Measurements from ENCODE around the gene CD4. TPM values are rescaled to one million over a fixed set of nuclear protein-coding genes. Genes with fewer than 3 reads are reported as not detected.

CD4 gene
- total and polyA plus RNA-seq, 7 experiments from 2014 or later: 164 to 576 (median 256) TPM

GRCh38 chr12:6766651-6767349 lies 22.5 kb upstream of the CD4 start:
- H3K27me3 ChIP-seq (ENCODE audit: control insufficient read depth in 2 of 2, insufficient read depth in 2 of 2, low read length in 2 of 2): no peaks in the 10 kb centered on the region

GRCh38 chr12:6767353-6768319 lies 21.7 kb upstream of the CD4 start:
- peaks cover 5 to 54% (median 26%) of the 10 kb centered on the region in 5 donors for H3K27me3 Mint-ChIP-seq
- Histone ChIP-seq H3K4me1 (ENCODE audit: control insufficient read depth in 2 of 2, insufficient read depth in 2 of 2, low read length in 2 of 2) (peaks cover 7 to 33% of the 10 kb centered on the region in 2 donors), H3K9me3 (ENCODE audit: control insufficient read depth in 2 of 3, low read length in 3 of 3) (no peaks in the 10 kb centered on the region), H3K4me3 (ENCODE audit: low read length) (peak overlapping the region; percentile 51), H3K27ac (ENCODE audit: low read depth, low read length) (no peak overlapping the region), H3K27me3 (ENCODE audit: control insufficient read depth in 2 of 2, insufficient read depth in 2 of 2, low read length in 2 of 2) (no peaks in the 10 kb centered on the region), H3K36me3 (ENCODE audit: control insufficient read depth in 2 of 3, insufficient read depth in 3 of 3, low read length in 3 of 3) (no peaks in the 10 kb centered on the region)
- peaks cover 31 to 65% (median 47%) of the 10 kb centered on the region in 7 donors for H3K4me1 Mint-ChIP-seq
- POLR2A ChIA-PET: interaction anchor here (1.0 to 3.2 kb wide), 6 partner anchors 13 to 29 kb away, joined by 3 to 18 read pairs (median 12); partner anchors contain the start of genes CD4 and MLF2
- H3K36me3 Mint-ChIP-seq: peaks cover 0 to 3% (median 0%) of the 10 kb centered on the region in 5 donors
- peak overlapping the region in 6 of 9 donors; percentile 46 to 88 (median 66) for H3K27ac Mint-ChIP-seq
- peak overlapping the region; percentile 82 to 96 (median 88) for H3K4me3 Mint-ChIP-seq
- CTCF ChIA-PET: interaction anchor here (0.6 to 3.6 kb wide), 11 partner anchors 7 to 67 kb away, joined by 3 to 24 read pairs (median 6); partner anchors contain the start of genes CD4 and MLF2
- ATAC-seq (no peak), DNase-seq (no peak)
- intact Hi-C loops (cut with micrococcal nuclease): loop anchor here (1.0 to 10.0 kb wide), 3 partner anchors 12 to 187 kb away; partner anchors contain the start of gene PTPN6 (in 1 of the 2)
- H3K9me3 Mint-ChIP-seq: no peaks in the 10 kb centered on the region

More at GRCh38 chr12:6766651-6767349, 22.5 kb upstream of the CD4 start:
- peaks cover 27 to 58% (median 39%) of the 10 kb centered on the region in 7 donors for H3K4me1 Mint-ChIP-seq
- Histone ChIP-seq H3K27ac (ENCODE audit: low read depth, low read length) (no peak overlapping the region), H3K36me3 (ENCODE audit: control insufficient read depth in 2 of 3, insufficient read depth in 3 of 3, low read length in 3 of 3) (no peaks in the 10 kb centered on the region), H3K4me1 (ENCODE audit: control insufficient read depth in 2 of 2, insufficient read depth in 2 of 2, low read length in 2 of 2) (peaks cover 7 to 25% of the 10 kb centered on the region in 2 donors), H3K9me3 (ENCODE audit: control insufficient read depth in 2 of 3, low read length in 3 of 3) (no peaks in the 10 kb centered on the region), H3K4me3 (ENCODE audit: low read length) (peak overlapping the region; percentile 51)
- DNase-seq (peak in 7 of 9 donors; percentile 28 to 82 (median 44)), ATAC-seq (peak; percentile 83)
- CTCF ChIA-PET: interaction anchor here (0.6 to 3.6 kb wide), 11 partner anchors 8 to 68 kb away, joined by 3 to 24 read pairs (median 6); partner anchors contain the start of genes CD4 and MLF2
- POLR2A ChIA-PET: interaction anchor here (1.0 to 3.2 kb wide), 9 partner anchors 10 to 55 kb away, joined by 3 to 18 read pairs (median 6); partner anchors contain the start of genes CD4, COPS7A, GPR162 and MLF2
- peak overlapping the region; percentile 82 to 96 (median 88) for H3K4me3 Mint-ChIP-seq
- no peaks in the 10 kb centered on the region for H3K9me3 Mint-ChIP-seq
- peaks cover 5 to 46% (median 26%) of the 10 kb centered on the region in 5 donors for H3K27me3 Mint-ChIP-seq
- H3K36me3 Mint-ChIP-seq: peaks cover 0 to 2% (median 0%) of the 10 kb centered on the region in 5 donors
- intact Hi-C loops (cut with micrococcal nuclease): loop anchor here (1.0 to 10.0 kb wide), 4 partner anchors 13 to 188 kb away; partner anchors contain the start of genes MLF2 (in 1 of the 2) and PTPN6 (in 1 of the 2)
- H3K27ac Mint-ChIP-seq: peak overlapping the region in 6 of 9 donors; percentile 33 to 88 (median 66)

- Histone ChIP-seq H3K4me3 (ENCODE audit: low read length) (no peak overlapping the region), H3K27ac (ENCODE audit: low read depth, low read length) (no peak overlapping the region), H3K27me3 (ENCODE audit: control insufficient read depth in 2 of 2, insufficient read depth in 2 of 2, low read length in 2 of 2) (no peaks in the 10 kb centered on the region), H3K4me1 (ENCODE audit: control insufficient read depth in 2 of 2, insufficient read depth in 2 of 2, low read length in 2 of 2) (peaks cover 11 to 42% of the 10 kb centered on the region in 2 donors), H3K9me3 (ENCODE audit: control insufficient read depth in 2 of 3, low read length in 3 of 3) (no peaks in the 10 kb centered on the region), H3K36me3 (ENCODE audit: control insufficient read depth in 2 of 3, insufficient read depth in 3 of 3, low read length in 3 of 3) (no peaks in the 10 kb centered on the region)
- Mint-ChIP-seq H3K27me3 (peaks cover 5 to 59% (median 26%) of the 10 kb centered on the region in 5 donors), H3K9me3 (no peaks in the 10 kb centered on the region), H3K4me3 (peak overlapping the region in 6 of 10 donors; percentile 38 to 96 (median 78)), H3K4me1 (peaks cover 31 to 72% (median 47%) of the 10 kb centered on the region in 7 donors), H3K36me3 (peaks cover 0 to 3% (median 0%) of the 10 kb centered on the region in 5 donors), H3K27ac (peak overlapping the region in 2 of 9 donors; percentile 29 to 30)
- ATAC-seq (no peak), DNase-seq (no peak)
- ChIA-PET POLR2A (interaction anchor here (0.9 to 1.0 kb wide), 3 partner anchors 12 to 83 kb away, joined by 3 read pairs; partner anchors contain the start of genes CDCA3 and USP5), CTCF (interaction anchor here (0.6 to 3.6 kb wide), 2 partner anchors 14 to 53 kb away, joined by 3 to 24 read pairs; partner anchors contain the start of gene GPR162)
- intact Hi-C loops (cut with micrococcal nuclease): loop anchor here in 1 of 2 donors (10.0 kb wide), 1 partner anchor 186 kb away; the partner anchor contains the start of gene PTPN6
Measured at GRCh38 chr12:6768437-6768914, 20.9 kb upstream of the CD4 start.

- ChIA-PET CTCF (interaction anchor here (0.6 kb wide), 1 partner anchor 52 kb away, joined by 3 read pairs; the partner anchor contains the start of gene GPR162), POLR2A (interaction anchor here (0.6 to 1.2 kb wide), 5 partner anchors 9 to 83 kb away, joined by 3 to 4 read pairs (median 3); partner anchors contain the start of genes CDCA3 and USP5)
- ATAC-seq: no peak
- Mint-ChIP-seq H3K36me3 (peaks cover 0 to 3% (median 0%) of the 10 kb centered on the region in 5 donors), H3K4me1 (peaks cover 31 to 71% (median 47%) of the 10 kb centered on the region in 7 donors), H3K4me3 (peak overlapping the region in 3 of 10 donors; percentile 58 to 96 (median 96)), H3K27me3 (peaks cover 5 to 59% (median 26%) of the 10 kb centered on the region in 5 donors), H3K27ac (peak overlapping the region in 1 of 9 donors; percentile 58), H3K9me3 (no peaks in the 10 kb centered on the region)
- no peak for DNase-seq
- Histone ChIP-seq H3K36me3 (ENCODE audit: control insufficient read depth in 2 of 3, insufficient read depth in 3 of 3, low read length in 3 of 3) (no peaks in the 10 kb centered on the region), H3K9me3 (ENCODE audit: control insufficient read depth in 2 of 3, low read length in 3 of 3) (no peaks in the 10 kb centered on the region), H3K27me3 (ENCODE audit: control insufficient read depth in 2 of 2, insufficient read depth in 2 of 2, low read length in 2 of 2) (no peaks in the 10 kb centered on the region), H3K4me3 (ENCODE audit: low read length) (no peak overlapping the region), H3K27ac (ENCODE audit: low read depth, low read length) (no peak overlapping the region), H3K4me1 (ENCODE audit: control insufficient read depth in 2 of 2, insufficient read depth in 2 of 2, low read length in 2 of 2) (peaks cover 11 to 44% of the 10 kb centered on the region in 2 donors)
- intact Hi-C loops (cut with micrococcal nuclease): loop anchor here in 1 of 2 donors (10.0 kb wide), 1 partner anchor 186 kb away; the partner anchor contains the start of gene PTPN6
Measured at GRCh38 chr12:6768990-6769389, 20.3 kb upstream of the CD4 start.

- CTCF ChIA-PET: interaction anchor here (0.8 to 3.1 kb wide), 2 partner anchors 9 to 16 kb away, joined by 3 to 14 read pairs; partner anchors contain the start of gene MLF2
- intact Hi-C loops (cut with micrococcal nuclease): loop anchor here in 1 of 2 donors (10.0 kb wide), 1 partner anchor 185 kb away; the partner anchor contains the start of gene PTPN6
- no peak overlapping the region for H3K4me3 Mint-ChIP-seq
Measured at GRCh38 chr12:6769666-6770065, 19.7 kb upstream of the CD4 start.

More at GRCh38 chr12:6769666-6770065, 19.7 kb upstream of the CD4 start:
- Mint-ChIP-seq H3K27me3 (peaks cover under 1 to 55% (median 25%) of the 10 kb centered on the region in 5 donors), H3K27ac (peak overlapping the region in 3 of 9 donors; percentile 40 to 87 (median 48)), H3K36me3 (peaks cover 0 to 4% (median 0%) of the 10 kb centered on the region in 5 donors), H3K4me1 (peaks cover 34 to 70% (median 48%) of the 10 kb centered on the region in 7 donors), H3K9me3 (peaks cover 0 to 1% (median 0%) of the 10 kb centered on the region in 11 donors)
- Histone ChIP-seq H3K4me1 (ENCODE audit: control insufficient read depth in 2 of 2, insufficient read depth in 2 of 2, low read length in 2 of 2) (peaks cover 11 to 46% of the 10 kb centered on the region in 2 donors), H3K36me3 (ENCODE audit: control insufficient read depth in 2 of 3, insufficient read depth in 3 of 3, low read length in 3 of 3) (no peaks in the 10 kb centered on the region), H3K9me3 (ENCODE audit: control insufficient read depth in 2 of 3, low read length in 3 of 3) (no peaks in the 10 kb centered on the region), H3K27ac (ENCODE audit: low read depth, low read length) (no peak overlapping the region), H3K27me3 (ENCODE audit: control insufficient read depth in 2 of 2, insufficient read depth in 2 of 2, low read length in 2 of 2) (no peaks in the 10 kb centered on the region), H3K4me3 (ENCODE audit: low read length) (no peak overlapping the region)
- ATAC-seq (no peak), DNase-seq (no peak)
- POLR2A ChIA-PET: interaction anchor here (0.7 to 1.2 kb wide), 4 partner anchors 9 to 82 kb away, joined by 3 to 4 read pairs (median 3); partner anchors contain the start of genes CDCA3 and USP5
